ENCODE data around the gene ILK.

DNA sequence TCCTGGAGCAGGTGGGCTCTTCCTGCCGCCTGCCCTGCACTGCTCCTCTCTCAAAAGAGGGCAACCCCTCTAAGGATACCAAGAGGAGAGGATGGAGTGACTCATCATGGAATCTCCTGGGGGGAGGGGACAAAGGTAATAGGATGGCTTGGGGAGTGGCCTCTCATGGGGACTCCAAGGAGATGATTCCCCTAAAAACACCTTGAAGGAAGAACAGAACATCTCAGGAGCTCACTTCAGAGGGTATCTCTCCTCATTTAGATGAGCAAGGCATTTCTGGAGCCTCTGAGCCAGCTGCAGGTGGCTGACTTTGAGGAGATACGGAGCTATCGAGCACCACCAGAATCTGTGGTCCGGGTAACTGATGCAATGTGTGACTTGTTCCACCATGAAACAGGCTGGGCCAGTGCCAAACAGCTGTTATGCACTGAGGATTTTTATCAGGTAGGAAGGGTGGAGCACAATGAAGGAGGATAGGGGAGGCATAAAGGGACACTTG, 40.4 kb upstream of the ILK start:
- TF ChIP-seq, protein P1, sequence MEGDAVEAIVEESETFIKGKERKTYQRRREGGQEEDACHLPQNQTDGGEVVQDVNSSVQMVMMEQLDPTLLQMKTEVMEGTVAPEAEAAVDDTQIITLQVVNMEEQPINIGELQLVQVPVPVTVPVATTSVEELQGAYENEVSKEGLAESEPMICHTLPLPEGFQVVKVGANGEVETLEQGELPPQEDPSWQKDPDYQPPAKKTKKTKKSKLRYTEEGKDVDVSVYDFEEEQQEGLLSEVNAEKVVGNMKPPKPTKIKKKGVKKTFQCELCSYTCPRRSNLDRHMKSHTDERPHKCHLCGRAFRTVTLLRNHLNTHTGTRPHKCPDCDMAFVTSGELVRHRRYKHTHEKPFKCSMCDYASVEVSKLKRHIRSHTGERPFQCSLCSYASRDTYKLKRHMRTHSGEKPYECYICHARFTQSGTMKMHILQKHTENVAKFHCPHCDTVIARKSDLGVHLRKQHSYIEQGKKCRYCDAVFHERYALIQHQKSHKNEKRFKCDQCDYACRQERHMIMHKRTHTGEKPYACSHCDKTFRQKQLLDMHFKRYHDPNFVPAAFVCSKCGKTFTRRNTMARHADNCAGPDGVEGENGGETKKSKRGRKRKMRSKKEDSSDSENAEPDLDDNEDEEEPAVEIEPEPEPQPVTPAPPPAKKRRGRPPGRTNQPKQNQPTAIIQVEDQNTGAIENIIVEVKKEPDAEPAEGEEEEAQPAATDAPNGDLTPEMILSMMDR (conservative IDR thresholded peaks at IDR 0.05; ENCODE audit: low read length) = no peak
- TF ChIP-seq EZH2phosphoT487 (IDR thresholded peaks at IDR 0.05; ENCODE audit: borderline replicate concordance, low read depth, low read length) = no peak
